ENCODE measurements around the gene STXBP6.

GRCh38 chr14:25017562-25017961, 32.4 kb downstream of the STXBP6 start:
- no peak for TF ChIP-seq YY1 (IDR thresholded peaks at IDR 0.05; ENCODE audit: extremely low read depth, insufficient replicate concordance, low read depth, low read length)
- TF ChIP-seq, protein P1, sequence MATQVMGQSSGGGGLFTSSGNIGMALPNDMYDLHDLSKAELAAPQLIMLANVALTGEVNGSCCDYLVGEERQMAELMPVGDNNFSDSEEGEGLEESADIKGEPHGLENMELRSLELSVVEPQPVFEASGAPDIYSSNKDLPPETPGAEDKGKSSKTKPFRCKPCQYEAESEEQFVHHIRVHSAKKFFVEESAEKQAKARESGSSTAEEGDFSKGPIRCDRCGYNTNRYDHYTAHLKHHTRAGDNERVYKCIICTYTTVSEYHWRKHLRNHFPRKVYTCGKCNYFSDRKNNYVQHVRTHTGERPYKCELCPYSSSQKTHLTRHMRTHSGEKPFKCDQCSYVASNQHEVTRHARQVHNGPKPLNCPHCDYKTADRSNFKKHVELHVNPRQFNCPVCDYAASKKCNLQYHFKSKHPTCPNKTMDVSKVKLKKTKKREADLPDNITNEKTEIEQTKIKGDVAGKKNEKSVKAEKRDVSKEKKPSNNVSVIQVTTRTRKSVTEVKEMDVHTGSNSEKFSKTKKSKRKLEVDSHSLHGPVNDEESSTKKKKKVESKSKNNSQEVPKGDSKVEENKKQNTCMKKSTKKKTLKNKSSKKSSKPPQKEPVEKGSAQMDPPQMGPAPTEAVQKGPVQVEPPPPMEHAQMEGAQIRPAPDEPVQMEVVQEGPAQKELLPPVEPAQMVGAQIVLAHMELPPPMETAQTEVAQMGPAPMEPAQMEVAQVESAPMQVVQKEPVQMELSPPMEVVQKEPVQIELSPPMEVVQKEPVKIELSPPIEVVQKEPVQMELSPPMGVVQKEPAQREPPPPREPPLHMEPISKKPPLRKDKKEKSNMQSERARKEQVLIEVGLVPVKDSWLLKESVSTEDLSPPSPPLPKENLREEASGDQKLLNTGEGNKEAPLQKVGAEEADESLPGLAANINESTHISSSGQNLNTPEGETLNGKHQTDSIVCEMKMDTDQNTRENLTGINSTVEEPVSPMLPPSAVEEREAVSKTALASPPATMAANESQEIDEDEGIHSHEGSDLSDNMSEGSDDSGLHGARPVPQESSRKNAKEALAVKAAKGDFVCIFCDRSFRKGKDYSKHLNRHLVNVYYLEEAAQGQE (IDR thresholded peaks at IDR 0.05; ENCODE audit: low read depth): no peak
- no peak for TF ChIP-seq JUND (IDR thresholded peaks at IDR 0.05)
- TF ChIP-seq CTCF (IDR thresholded peaks at IDR 0.05 in 2 of 3, conservative IDR thresholded peaks at IDR 0.05 in 1 of 3; ENCODE audit: borderline replicate concordance in 1 of 3, insufficient read depth in 1 of 3, low read depth in 2 of 3, low read length in 2 of 3): no peak

Measured in HCT116 (cell line).